ENCODE data around the gene PHLDA2.

DNA sequence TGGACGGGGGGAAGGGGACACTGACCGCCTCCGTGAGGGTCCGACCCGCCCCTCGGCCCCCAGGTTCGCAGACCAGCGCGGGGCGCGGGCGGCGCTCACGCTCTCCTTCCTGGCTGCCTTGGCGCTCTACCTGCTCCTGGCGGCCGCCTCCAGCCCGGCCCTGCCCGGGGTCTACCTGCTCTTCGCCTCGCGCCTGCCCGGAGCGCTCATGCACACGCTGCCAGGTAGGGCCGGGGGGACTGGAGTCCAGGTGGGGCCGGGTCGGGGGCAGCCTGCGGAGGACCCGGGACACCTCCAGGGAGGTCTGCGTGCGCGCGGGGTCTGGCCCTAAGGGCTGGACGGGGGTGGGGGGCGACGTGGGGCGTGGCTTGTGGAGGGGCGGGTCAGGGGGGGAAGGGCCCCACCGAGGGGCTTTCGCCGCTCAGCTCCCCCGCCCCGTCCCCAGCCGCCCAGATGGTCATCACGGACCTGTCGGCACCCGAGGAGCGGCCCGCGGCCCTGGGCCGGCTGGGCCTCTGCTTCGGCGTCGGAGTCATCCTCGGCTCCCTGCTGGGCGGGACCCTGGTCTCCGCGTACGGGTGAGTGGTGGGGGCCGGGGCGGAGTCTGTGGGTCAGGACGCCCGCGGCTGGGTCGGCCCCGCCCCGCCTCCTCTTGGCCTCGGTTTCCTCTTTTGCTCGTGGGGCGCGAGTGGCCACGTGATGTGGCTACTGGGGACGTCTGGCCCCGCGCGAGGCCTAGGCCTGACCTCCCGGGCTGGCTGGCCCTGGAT, 19.9 kb downstream of the PHLDA2 start:
- TF ChIP-seq RBFOX2 (IDR thresholded peaks at IDR 0.05; ENCODE audit: low read depth, low read length) (no peak), FOSL1 (CRISPR knock-in tag; IDR thresholded peaks at IDR 0.05; ENCODE audit: borderline replicate concordance) (no peak), XBP1 (CRISPR knock-in tag; IDR thresholded peaks at IDR 0.05) (no peak), ZFP37 (CRISPR knock-in tag; IDR thresholded peaks at IDR 0.05; ENCODE audit: borderline replicate concordance) (no peak), POLR2AphosphoS5 (IDR thresholded peaks at IDR 0.05; ENCODE audit: low read depth, low read length) (no peak)
- TF ChIP-seq, protein P1, sequence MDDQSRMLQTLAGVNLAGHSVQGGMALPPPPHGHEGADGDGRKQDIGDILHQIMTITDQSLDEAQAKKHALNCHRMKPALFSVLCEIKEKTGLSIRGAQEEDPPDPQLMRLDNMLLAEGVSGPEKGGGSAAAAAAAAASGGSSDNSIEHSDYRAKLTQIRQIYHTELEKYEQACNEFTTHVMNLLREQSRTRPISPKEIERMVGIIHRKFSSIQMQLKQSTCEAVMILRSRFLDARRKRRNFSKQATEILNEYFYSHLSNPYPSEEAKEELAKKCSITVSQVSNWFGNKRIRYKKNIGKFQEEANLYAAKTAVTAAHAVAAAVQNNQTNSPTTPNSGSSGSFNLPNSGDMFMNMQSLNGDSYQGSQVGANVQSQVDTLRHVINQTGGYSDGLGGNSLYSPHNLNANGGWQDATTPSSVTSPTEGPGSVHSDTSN (CRISPR knock-in tag; IDR thresholded peaks at IDR 0.05; ENCODE audit: borderline replicate concordance), result no peak
- TF ChIP-seq, protein P2, sequence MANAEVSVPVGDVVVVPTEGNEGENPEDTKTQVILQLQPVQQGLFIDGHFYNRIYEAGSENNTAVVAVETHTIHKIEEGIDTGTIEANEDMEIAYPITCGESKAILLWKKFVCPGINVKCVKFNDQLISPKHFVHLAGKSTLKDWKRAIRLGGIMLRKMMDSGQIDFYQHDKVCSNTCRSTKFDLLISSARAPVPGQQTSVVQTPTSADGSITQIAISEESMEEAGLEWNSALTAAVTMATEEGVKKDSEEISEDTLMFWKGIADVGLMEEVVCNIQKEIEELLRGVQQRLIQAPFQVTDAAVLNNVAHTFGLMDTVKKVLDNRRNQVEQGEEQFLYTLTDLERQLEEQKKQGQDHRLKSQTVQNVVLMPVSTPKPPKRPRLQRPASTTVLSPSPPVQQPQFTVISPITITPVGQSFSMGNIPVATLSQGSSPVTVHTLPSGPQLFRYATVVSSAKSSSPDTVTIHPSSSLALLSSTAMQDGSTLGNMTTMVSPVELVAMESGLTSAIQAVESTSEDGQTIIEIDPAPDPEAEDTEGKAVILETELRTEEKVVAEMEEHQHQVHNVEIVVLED (CRISPR knock-in tag; IDR thresholded peaks at IDR 0.05; ENCODE audit: borderline replicate concordance), result no peak
- TF ChIP-seq, protein P3, sequence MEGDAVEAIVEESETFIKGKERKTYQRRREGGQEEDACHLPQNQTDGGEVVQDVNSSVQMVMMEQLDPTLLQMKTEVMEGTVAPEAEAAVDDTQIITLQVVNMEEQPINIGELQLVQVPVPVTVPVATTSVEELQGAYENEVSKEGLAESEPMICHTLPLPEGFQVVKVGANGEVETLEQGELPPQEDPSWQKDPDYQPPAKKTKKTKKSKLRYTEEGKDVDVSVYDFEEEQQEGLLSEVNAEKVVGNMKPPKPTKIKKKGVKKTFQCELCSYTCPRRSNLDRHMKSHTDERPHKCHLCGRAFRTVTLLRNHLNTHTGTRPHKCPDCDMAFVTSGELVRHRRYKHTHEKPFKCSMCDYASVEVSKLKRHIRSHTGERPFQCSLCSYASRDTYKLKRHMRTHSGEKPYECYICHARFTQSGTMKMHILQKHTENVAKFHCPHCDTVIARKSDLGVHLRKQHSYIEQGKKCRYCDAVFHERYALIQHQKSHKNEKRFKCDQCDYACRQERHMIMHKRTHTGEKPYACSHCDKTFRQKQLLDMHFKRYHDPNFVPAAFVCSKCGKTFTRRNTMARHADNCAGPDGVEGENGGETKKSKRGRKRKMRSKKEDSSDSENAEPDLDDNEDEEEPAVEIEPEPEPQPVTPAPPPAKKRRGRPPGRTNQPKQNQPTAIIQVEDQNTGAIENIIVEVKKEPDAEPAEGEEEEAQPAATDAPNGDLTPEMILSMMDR (CRISPR knock-in tag; IDR thresholded peaks at IDR 0.05), result no peak

All from HepG2 (cell line).